ENCODE results near the gene PCDHGA7.
"Not testable (repeated sequence)": the region's sequence is repeated elsewhere in the genome, so short reads cannot be mapped to it uniquely, and the experiment has no call there.

Gene PCDHGA7

GRCh38 chr5:141431286-141431685 is 48.7 kb downstream of the PCDHGA7 start:
- ChIA-PET CTCF (interaction anchor here (1.6 to 5.4 kb wide), 3 partner anchors 90 to 127 kb away, joined by 10 to 38 read pairs (median 34); no protein-coding TSS in a partner anchor), POLR2A (interaction anchor here (1.0 kb wide), 1 partner anchor 12 kb away, joined by 3 read pairs; no protein-coding TSS in a partner anchor)
- Histone ChIP-seq H3K4me1 (ENCODE audit: control insufficient read depth, insufficient read depth, low read length) (no peaks in the 10 kb centered on the region), H3K4me3 (ENCODE audit: low read depth, low read length) (no peak overlapping the region), H3K36me3 (ENCODE audit: control insufficient read depth in 2 of 2, insufficient read depth in 1 of 2, low read length in 2 of 2) (no peaks in the 10 kb centered on the region), H3K9me3 (ENCODE audit: control insufficient read depth, insufficient read depth, low read depth, low read length) (no peaks in the 10 kb centered on the region), H3K27ac (ENCODE audit: extremely low read depth, low read depth, low read length) (no peak overlapping the region)
- no peak for TF ChIP-seq RBAK (tag by site-specific recombination; IDR thresholded peaks at IDR 0.05)

- H3K9me3 ChIP-seq (ENCODE audit: control insufficient read depth, insufficient read depth, low read depth, low read length); H3K4me3 ChIP-seq (ENCODE audit: low read depth, low read length); H3K27ac ChIP-seq (ENCODE audit: extremely low read depth, low read depth, low read length); H3K4me1 ChIP-seq (ENCODE audit: control insufficient read depth, insufficient read depth, low read length); POLR2A ChIA-PET; H3K36me3 ChIP-seq (ENCODE audit: control insufficient read depth in 2 of 2, insufficient read depth in 1 of 2, low read length in 2 of 2): not testable (repeated sequence)
- CTCF ChIA-PET: interaction anchor here (0.5 to 5.4 kb wide), 2 partner anchors 11 to 126 kb away, joined by 3 to 34 read pairs; partner anchors contain the start of gene PCDHGA11
Measured at GRCh38 chr5:141432308-141432707, 49.8 kb downstream of the PCDHGA7 start.

DNA sequence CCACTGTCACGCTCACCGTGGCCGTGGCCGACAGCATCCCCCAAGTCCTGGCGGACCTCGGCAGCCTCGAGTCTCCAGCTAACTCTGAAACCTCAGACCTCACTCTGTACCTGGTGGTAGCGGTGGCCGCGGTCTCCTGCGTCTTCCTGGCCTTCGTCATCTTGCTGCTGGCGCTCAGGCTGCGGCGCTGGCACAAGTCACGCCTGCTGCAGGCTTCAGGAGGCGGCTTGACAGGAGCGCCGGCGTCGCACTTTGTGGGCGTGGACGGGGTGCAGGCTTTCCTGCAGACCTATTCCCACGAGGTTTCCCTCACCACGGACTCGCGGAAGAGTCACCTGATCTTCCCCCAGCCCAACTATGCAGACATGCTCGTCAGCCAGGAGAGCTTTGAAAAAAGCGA is 50.2 kb downstream of the PCDHGA7 start:
- POLR2A ChIA-PET: not testable (repeated sequence)

GRCh38 chr5:141434006-141434405 is 51.5 kb downstream of the PCDHGA7 start:
- Histone ChIP-seq H3K36me3 (ENCODE audit: control insufficient read depth in 2 of 2, insufficient read depth in 1 of 2, low read length in 2 of 2) (no peaks in the 10 kb centered on the region), H3K4me3 (ENCODE audit: low read depth, low read length) (no peak overlapping the region), H3K27ac (ENCODE audit: extremely low read depth, low read depth, low read length) (no peak overlapping the region), H3K4me1 (ENCODE audit: control insufficient read depth, insufficient read depth, low read length) (no peaks in the 10 kb centered on the region), H3K9me3 (ENCODE audit: control insufficient read depth, insufficient read depth, low read depth, low read length) (no peaks in the 10 kb centered on the region)
- TF ChIP-seq OSR2 (tag by site-specific recombination; IDR thresholded peaks at IDR 0.05) (no peak), YY2 (tag by site-specific recombination; IDR thresholded peaks at IDR 0.05) (no peak), ZNF366 (tag by site-specific recombination; conservative IDR thresholded peaks at IDR 0.05) (no peak), ZNF473 (tag by site-specific recombination; IDR thresholded peaks at IDR 0.05) (no peak), ATF2 (tag by site-specific recombination; IDR thresholded peaks at IDR 0.05; ENCODE audit: low read depth) (no peak), IKZF3 (tag by site-specific recombination; IDR thresholded peaks at IDR 0.05) (no peak), ZNF670 (tag by site-specific recombination; IDR thresholded peaks at IDR 0.05; ENCODE audit: low read depth) (no peak), ZNF266 (tag by site-specific recombination; IDR thresholded peaks at IDR 0.05; ENCODE audit: low read depth) (no peak), MZF1 (tag by site-specific recombination; IDR thresholded peaks at IDR 0.05; ENCODE audit: borderline replicate concordance) (no peak), MEIS1 (CRISPR knock-in tag; IDR thresholded peaks at IDR 0.05; ENCODE audit: borderline replicate concordance) (no peak)
- ChIA-PET CTCF (interaction anchor here (0.7 to 1.2 kb wide), 2 partner anchors 37 to 89 kb away, joined by 3 read pairs; no protein-coding TSS in a partner anchor), POLR2A (no interaction called here)

More for the DNA sequence above, 50.2 kb downstream of the PCDHGA7 start:
- not testable (repeated sequence) for H3K36me3 ChIP-seq (ENCODE audit: control insufficient read depth in 2 of 2, insufficient read depth in 1 of 2, low read length in 2 of 2); H3K27ac ChIP-seq (ENCODE audit: extremely low read depth, low read depth, low read length); H3K4me3 ChIP-seq (ENCODE audit: low read depth, low read length); H3K9me3 ChIP-seq (ENCODE audit: control insufficient read depth, insufficient read depth, low read depth, low read length); H3K4me1 ChIP-seq (ENCODE audit: control insufficient read depth, insufficient read depth, low read length)
- CTCF ChIA-PET: interaction anchor here (5.4 kb wide), 1 partner anchor 125 kb away, joined by 34 read pairs; no protein-coding TSS in a partner anchor
